NCI-H345 treated with DMSO at 0.1 percent for 48 hours (cell line): Measurements from ENCODE around the gene MAS1L.
"Not testable (repeated sequence)": the region's sequence is repeated elsewhere in the genome, so short reads cannot be mapped to it uniquely, and the experiment has no call there.

Experiments
- DNase-seq: peaks from one replicate; lab custom pipeline; 2025; ENCODE audit not compliant: unreplicated experiment; lab: John Stamatoyannopoulos, UW

MAS1L gene

GRCh38 chr6:29486577-29486976 lies 1.2 kb downstream of the MAS1L start:
- DNase-seq: no peak

- DNase-seq: no peak
These were observed 4.0 kb downstream of the MAS1L start for GRCh38 chr6:29483735-29484134.

GRCh38 chr6:29483186-29483585 lies 4.6 kb downstream of the MAS1L start:
- no peak for DNase-seq

GRCh38 chr6:29479560-29479959 lies 8.2 kb downstream of the MAS1L start:
- no peak for DNase-seq

- no peak for DNase-seq
These were observed 9.0 kb downstream of the MAS1L start for GRCh38 chr6:29478740-29479139.

GRCh38 chr6:29477923-29478450 lies 9.8 kb downstream of the MAS1L start:
- no peak for DNase-seq

- no peak for DNase-seq
These were observed 12.8 kb downstream of the MAS1L start for GRCh38 chr6:29474996-29475395.

- DNase-seq: no peak
These were observed 21.5 kb downstream of the MAS1L start for GRCh38 chr6:29466241-29466640.

- no peak for DNase-seq
These were observed 22.0 kb downstream of the MAS1L start for GRCh38 chr6:29465801-29466200.

- DNase-seq: no peak
These were observed 22.5 kb downstream of the MAS1L start for GRCh38 chr6:29465279-29465678.

GRCh38 chr6:29462022-29462421 lies 25.7 kb downstream of the MAS1L start:
- no peak for DNase-seq

GRCh38 chr6:29461021-29461814 lies 26.5 kb downstream of the MAS1L start:
- DNase-seq: no peak

- no peak for DNase-seq
These were observed 30.8 kb downstream of the MAS1L start, which contains the start of the genes OR11A1 and OR2H1 for GRCh38 chr6:29456971-29457370. TSS of gene OR11A1 (minus strand) at chr6:29457071. CDS start at chr6:29427641, 29,430 bp downstream. TSS of gene OR2H1 (plus strand) at chr6:29457155. CDS start at chr6:29461770, 4,615 bp downstream.

GRCh38 chr6:29451471-29452193 lies 36.1 kb downstream of the MAS1L start:
- DNase-seq: no peak

- DNase-seq: no peak
These were observed 40.1 kb downstream of the MAS1L start for GRCh38 chr6:29447670-29448069.

- not testable (repeated sequence) for DNase-seq
These were observed 43.7 kb downstream of the MAS1L start for GRCh38 chr6:29444031-29444430.

GRCh38 chr6:29442719-29443118 lies 45.0 kb downstream of the MAS1L start:
- no peak for DNase-seq

- DNase-seq: no peak
These were observed 48.8 kb downstream of the MAS1L start, which contains the start of gene OR10C1 for GRCh38 chr6:29439006-29439405. TSS of gene OR10C1 (plus strand) at chr6:29439306. CDS start at chr6:29440016, 710 bp downstream.

- not testable (repeated sequence) for DNase-seq
These were observed 51.0 kb downstream of the MAS1L start for GRCh38 chr6:29436730-29437129.
